ENCODE data around the gene LCE1A. TPM values are rescaled to one million over a fixed set of nuclear protein-coding genes. Genes with fewer than 3 reads are reported as not detected.

Gene LCE1A
- total RNA-seq, 1 donor from 2014 or later = not detected

DNA sequence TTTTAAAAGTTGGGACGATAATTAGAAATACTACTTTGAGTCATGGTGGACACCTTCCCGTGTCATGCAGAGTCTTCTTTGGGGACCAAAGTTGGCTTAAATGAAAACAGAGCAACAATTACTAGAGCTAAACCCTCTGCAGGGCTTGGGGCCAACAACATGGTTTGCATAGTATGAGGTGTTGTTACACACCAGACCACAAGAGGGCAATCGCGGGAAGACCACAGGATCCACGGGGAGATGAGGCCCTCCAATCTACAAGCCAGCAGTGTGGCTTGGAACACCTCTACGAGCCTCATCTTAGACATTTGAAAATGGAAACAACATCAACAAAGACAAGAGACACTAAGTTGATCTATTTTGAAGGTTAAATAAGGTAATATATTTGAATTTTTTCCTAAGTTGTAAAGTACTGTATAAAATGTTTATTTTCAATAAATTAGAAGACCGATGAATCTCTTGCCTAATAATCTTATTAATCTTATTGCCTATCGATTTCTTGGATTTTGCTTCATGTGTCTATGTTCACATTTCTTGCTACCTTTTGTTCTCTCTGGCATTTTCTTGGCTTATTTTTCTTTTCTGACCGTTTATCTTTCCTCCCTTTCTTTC lies 42.6 kb downstream of the LCE1A start:
- Mint-ChIP-seq H3K9me3 (no peaks in the 10 kb centered on the region), H3K4me1 (peaks cover 2% of the 10 kb centered on the region), H3K4me3 (no peak overlapping the region), H3K27ac (no peak overlapping the region), H3K27me3 (ENCODE audit: low read depth) (no peaks in the 10 kb centered on the region), H3K36me3 (no peaks in the 10 kb centered on the region)
- TF ChIP-seq, protein P1, sequence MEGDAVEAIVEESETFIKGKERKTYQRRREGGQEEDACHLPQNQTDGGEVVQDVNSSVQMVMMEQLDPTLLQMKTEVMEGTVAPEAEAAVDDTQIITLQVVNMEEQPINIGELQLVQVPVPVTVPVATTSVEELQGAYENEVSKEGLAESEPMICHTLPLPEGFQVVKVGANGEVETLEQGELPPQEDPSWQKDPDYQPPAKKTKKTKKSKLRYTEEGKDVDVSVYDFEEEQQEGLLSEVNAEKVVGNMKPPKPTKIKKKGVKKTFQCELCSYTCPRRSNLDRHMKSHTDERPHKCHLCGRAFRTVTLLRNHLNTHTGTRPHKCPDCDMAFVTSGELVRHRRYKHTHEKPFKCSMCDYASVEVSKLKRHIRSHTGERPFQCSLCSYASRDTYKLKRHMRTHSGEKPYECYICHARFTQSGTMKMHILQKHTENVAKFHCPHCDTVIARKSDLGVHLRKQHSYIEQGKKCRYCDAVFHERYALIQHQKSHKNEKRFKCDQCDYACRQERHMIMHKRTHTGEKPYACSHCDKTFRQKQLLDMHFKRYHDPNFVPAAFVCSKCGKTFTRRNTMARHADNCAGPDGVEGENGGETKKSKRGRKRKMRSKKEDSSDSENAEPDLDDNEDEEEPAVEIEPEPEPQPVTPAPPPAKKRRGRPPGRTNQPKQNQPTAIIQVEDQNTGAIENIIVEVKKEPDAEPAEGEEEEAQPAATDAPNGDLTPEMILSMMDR (IDR thresholded peaks at IDR 0.05; ENCODE audit: unreplicated experiment) = peak; percentile 79
- DNase-seq (ENCODE audit: low spot score in 2 of 2, unreplicated experiment in 2 of 2) = peak; percentile 40 to 78

DNA sequence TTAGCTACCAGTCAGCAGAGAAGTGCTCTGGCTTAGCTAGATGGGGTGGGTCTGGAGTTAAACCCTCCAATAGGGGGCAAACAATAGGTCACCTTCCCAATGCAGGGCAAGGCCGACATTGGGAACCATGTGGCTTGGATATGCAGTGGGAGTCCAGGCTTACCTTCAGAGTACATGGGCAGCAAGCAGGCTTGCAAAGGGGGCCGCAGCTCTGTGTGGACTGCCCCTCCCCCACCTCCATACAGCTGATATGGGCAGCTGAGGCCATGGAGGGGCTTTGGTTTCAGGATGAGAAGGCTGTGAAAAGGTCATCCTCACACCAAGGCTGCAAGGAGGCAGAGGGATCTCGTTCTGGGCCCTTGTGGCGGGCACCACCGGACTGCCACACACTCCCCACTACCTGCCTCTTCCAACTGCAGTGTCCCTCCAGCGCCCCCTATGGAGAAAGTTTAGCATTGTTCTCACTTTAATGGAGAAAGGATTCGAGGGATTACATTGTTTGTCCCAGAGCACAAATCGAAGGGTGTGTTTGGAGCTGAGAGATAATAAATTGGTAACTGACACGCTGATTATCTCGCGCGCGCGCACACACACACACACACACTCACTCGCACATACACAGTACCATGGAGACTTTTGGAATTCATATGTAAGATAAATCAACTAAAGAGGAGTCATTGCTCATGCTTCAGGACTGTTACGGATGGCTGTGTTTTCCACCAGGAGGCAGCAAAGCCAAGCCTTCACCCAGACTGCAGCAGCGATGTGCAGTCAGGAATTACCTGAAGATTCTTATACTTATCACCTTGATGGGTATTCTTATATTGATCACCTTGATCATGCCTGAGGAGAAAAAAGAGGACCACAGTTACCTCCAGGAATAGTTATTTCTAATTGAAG lies 43.8 kb downstream of the LCE1A start:
- no peak overlapping the region for H3K4me3 Mint-ChIP-seq
- no peaks in the 10 kb centered on the region for H3K27me3 Mint-ChIP-seq (ENCODE audit: low read depth)
- no peak for DNase-seq (ENCODE audit: low spot score in 2 of 2, unreplicated experiment in 2 of 2)
- H3K27ac Mint-ChIP-seq = no peak overlapping the region
- no peaks in the 10 kb centered on the region for H3K36me3 Mint-ChIP-seq
- H3K9me3 Mint-ChIP-seq = no peaks in the 10 kb centered on the region
- TF ChIP-seq, protein P1 (IDR thresholded peaks at IDR 0.05; ENCODE audit: unreplicated experiment) = peak; percentile 60
- peaks cover 2% of the 10 kb centered on the region for H3K4me1 Mint-ChIP-seq

DNA sequence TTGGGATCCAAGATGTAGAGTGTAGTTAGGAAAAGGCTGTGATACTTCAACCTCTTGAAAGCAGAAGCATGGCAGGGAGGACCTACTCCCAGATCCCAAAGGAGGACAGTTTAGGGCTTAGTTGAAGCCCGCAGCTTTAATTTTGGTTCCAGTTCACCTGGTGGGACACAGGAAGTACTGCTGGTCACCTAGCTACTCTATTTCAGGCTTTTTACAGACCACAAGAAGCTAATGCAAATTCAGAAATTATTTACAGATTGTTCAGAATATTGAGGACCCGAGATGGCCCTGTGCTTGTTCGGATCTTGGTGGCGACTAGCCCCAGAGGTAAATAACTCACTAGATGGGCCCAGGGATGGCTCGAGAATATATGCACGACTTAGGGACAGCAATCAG lies 44.5 kb downstream of the LCE1A start:
- Mint-ChIP-seq H3K4me3 (no peak overlapping the region), H3K4me1 (peaks cover 2% of the 10 kb centered on the region), H3K27me3 (ENCODE audit: low read depth) (no peaks in the 10 kb centered on the region), H3K27ac (no peak overlapping the region), H3K9me3 (peaks cover 3% of the 10 kb centered on the region), H3K36me3 (no peaks in the 10 kb centered on the region)
- no peak for DNase-seq (ENCODE audit: low spot score in 2 of 2, unreplicated experiment in 2 of 2)
- TF ChIP-seq, protein P1 (IDR thresholded peaks at IDR 0.05; ENCODE audit: unreplicated experiment) = no peak

DNA sequence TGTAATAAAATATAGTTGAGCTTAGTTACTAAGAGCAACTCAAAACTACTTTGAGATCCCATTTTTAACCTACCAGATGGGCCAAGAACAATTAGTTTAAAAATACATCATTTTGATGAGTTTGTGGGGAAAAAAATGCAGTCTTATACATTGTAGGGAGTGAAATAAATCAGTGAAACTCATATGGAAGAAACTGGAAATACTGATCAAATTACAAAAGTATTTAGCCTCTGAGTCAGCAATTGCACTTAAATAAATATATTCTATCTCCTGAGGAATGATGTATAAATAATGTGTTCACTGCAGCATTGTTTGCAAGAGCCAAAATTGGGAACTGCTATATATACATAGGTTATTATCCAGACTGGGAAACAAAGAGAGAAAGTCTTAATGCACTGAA lies 46.2 kb downstream of the LCE1A start:
- TF ChIP-seq, protein P1 (IDR thresholded peaks at IDR 0.05; ENCODE audit: unreplicated experiment) = no peak
- H3K4me1 Mint-ChIP-seq = peaks cover 2% of the 10 kb centered on the region
- DNase-seq (ENCODE audit: low spot score in 2 of 2, unreplicated experiment in 2 of 2) = no peak
- H3K27ac Mint-ChIP-seq = no peak overlapping the region
- H3K36me3 Mint-ChIP-seq = no peaks in the 10 kb centered on the region
- H3K4me3 Mint-ChIP-seq = no peak overlapping the region
- peaks cover 17% of the 10 kb centered on the region for H3K9me3 Mint-ChIP-seq
- no peaks in the 10 kb centered on the region for H3K27me3 Mint-ChIP-seq (ENCODE audit: low read depth)

DNA sequence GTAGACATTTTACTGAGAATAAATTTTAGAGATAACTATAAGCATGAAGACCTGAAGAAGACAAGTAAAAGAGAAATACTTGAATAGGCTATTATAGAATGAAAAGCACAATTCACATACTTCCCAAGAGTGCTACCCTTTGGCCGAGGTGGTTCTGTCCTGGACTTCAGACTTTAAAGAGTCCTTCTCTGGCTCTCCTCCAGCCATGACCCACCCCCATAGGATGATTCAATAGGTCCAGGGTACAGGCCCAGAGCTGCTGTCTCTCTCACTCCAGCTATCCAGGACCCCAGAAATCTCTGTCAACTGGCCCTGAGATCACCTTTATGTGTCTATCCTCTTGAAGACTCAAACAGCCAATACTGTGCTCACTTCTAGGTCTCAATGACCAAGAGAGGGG lies 49.6 kb downstream of the LCE1A start:
- no peaks in the 10 kb centered on the region for H3K27me3 Mint-ChIP-seq (ENCODE audit: low read depth)
- peaks cover 2% of the 10 kb centered on the region for H3K4me1 Mint-ChIP-seq
- H3K9me3 Mint-ChIP-seq = peaks cover 35% of the 10 kb centered on the region
- no peaks in the 10 kb centered on the region for H3K36me3 Mint-ChIP-seq
- TF ChIP-seq, protein P1 (IDR thresholded peaks at IDR 0.05; ENCODE audit: unreplicated experiment) = no peak
- H3K27ac Mint-ChIP-seq = no peak overlapping the region
- no peak for DNase-seq (ENCODE audit: low spot score in 2 of 2, unreplicated experiment in 2 of 2)
- no peak overlapping the region for H3K4me3 Mint-ChIP-seq

Other genes with a start within 250 kb of the LCE1A start
- gene LCE3D, start 247.0 kb upstream of the LCE1A start, total RNA-seq = not detected in 3 replicates
- gene LCE3C, start 227.2 kb upstream of the LCE1A start, total RNA-seq = not detected in 3 replicates
- gene LCE3B, start 213.7 kb upstream of the LCE1A start, total RNA-seq = not detected in 3 replicates
- gene LCE3A, start 204.4 kb upstream of the LCE1A start, total RNA-seq = not detected in 3 replicates
- gene LCE2D, start 164.1 kb upstream of the LCE1A start, total RNA-seq = not detected in 3 replicates
- gene LCE2C, start 152.2 kb upstream of the LCE1A start, total RNA-seq = not detected in 3 replicates
- not detected in 3 replicates for gene LCE2B, start 141.3 kb upstream of the LCE1A start, total RNA-seq
- not detected in 3 replicates for gene LCE2A, start 129.1 kb upstream of the LCE1A start, total RNA-seq
- not detected in 3 replicates for gene LCE4A, start 119.3 kb upstream of the LCE1A start, total RNA-seq
- not detected in 3 replicates for gene KPRP, start 69.4 kb upstream of the LCE1A start, total RNA-seq
- not detected in 3 replicates for gene LCE1F, start 52.3 kb upstream of the LCE1A start, total RNA-seq
- not detected in 3 replicates for gene LCE1E, start 41.2 kb upstream of the LCE1A start, total RNA-seq
- gene LCE1D, start 30.8 kb upstream of the LCE1A start, total RNA-seq = not detected in 3 replicates
- gene LCE1C, start 20.8 kb upstream of the LCE1A start, total RNA-seq = not detected in 3 replicates
- gene LCE1B, start 15.5 kb upstream of the LCE1A start, total RNA-seq = not detected in 3 replicates
- not detected in 3 replicates for gene LCE6A, start 15.4 kb downstream of the LCE1A start, total RNA-seq
- not detected in 3 replicates for gene LCE7A, start 32.5 kb downstream of the LCE1A start, total RNA-seq
- gene SMCP, start 50.8 kb downstream of the LCE1A start, total RNA-seq = not detected in 3 replicates
- 0.11 to 0.34 TPM (median 0.27 TPM) in 3 replicates for gene IVL, start 81.1 kb downstream of the LCE1A start, total RNA-seq
- not detected in 3 replicates for gene SPRR5, start 119.7 kb downstream of the LCE1A start, total RNA-seq
- gene SPRR4, start 143.2 kb downstream of the LCE1A start, total RNA-seq = not detected in 3 replicates
- gene SPRR1A, start 156.6 kb downstream of the LCE1A start, total RNA-seq = not detected in 3 replicates
- gene SPRR3, start 174.3 kb downstream of the LCE1A start, total RNA-seq = not detected in 3 replicates
- gene SPRR1B, start 203.7 kb downstream of the LCE1A start, total RNA-seq = not detected in 3 replicates
- not detected in 3 replicates for gene SPRR2D, start 213.6 kb downstream of the LCE1A start, total RNA-seq
- not detected in 3 replicates for gene SPRR2A, start 230.0 kb downstream of the LCE1A start, total RNA-seq
- gene SPRR2B, start 244.1 kb downstream of the LCE1A start, total RNA-seq = not detected in 3 replicates